Activated naive CD8-positive, alpha-beta T cell treated with anti-CD3 and anti-CD28 coated beads for 36 hours (primary cell): ENCODE measurements around the gene UMAD1. TPM values are rescaled to one million over a fixed set of nuclear protein-coding genes. Genes with fewer than 3 reads are reported as not detected.

Experiments
- DNase-seq: peaks from one replicate; pipeline ENCODE4 v3.0.0; 2021
- H3K27ac Mint-ChIP-seq: one replicate; pipeline ENCODE4 v1.8.0; 2022; ENCODE audit warnings: mild to moderate bottlenecking, moderate library complexity, mixed read lengths
- H3K27me3 Mint-ChIP-seq: one replicate; pipeline ENCODE4 v1.8.0; 2022; ENCODE audit warnings: mild to moderate bottlenecking, mixed read lengths
- H3K36me3 Mint-ChIP-seq: one replicate; pipeline ENCODE4 v1.8.0; 2021; ENCODE audit warnings: mild to moderate bottlenecking, mixed read lengths
- H3K4me1 Mint-ChIP-seq: one replicate; pipeline ENCODE4 v1.8.0; 2021; ENCODE audit warnings: mixed read lengths
- H3K4me3 Mint-ChIP-seq: one replicate; pipeline ENCODE4 v1.8.0; 2022; ENCODE audit warnings: mild to moderate bottlenecking, moderate library complexity, mixed read lengths
- H3K9me3 Mint-ChIP-seq: one replicate; pipeline ENCODE4 v1.8.0; 2022; ENCODE audit warnings: mixed read lengths
- total RNA-seq, 2 experiments: library from RNA; stranded (reverse); gene quantifications; one replicate each; pipeline ENCODE4 v1.2.3, GENCODE V29; 2021

Gene UMAD1
- total RNA-seq, 2 experiments from 2014 or later: 13.2 to 13.7 TPM

DNA sequence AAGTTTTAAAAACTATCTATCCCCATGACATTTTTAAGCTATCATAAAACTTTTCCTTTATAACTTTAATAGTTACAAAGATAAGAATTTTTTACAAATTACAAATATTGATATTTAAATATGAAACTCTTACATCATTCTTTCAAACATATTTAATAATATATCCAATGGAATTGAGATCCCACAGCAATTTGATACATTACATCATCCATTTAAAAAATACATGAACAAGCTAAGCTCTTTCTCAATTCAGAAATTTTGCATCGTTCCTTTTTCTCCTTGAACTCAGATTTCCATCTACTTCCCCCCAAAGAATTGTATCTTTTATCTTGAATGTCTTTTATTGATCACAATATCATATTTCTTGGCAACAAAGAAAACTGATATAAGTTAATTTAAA, 209.6 kb downstream of the UMAD1 start:
- Mint-ChIP-seq H3K4me3 (no peak overlapping the region), H3K27me3 (no peaks in the 10 kb centered on the region), H3K9me3 (peaks cover 10% of the 10 kb centered on the region), H3K4me1 (peaks cover 21% of the 10 kb centered on the region), H3K27ac (no peak overlapping the region), H3K36me3 (peaks cover 32% of the 10 kb centered on the region)
- no peak for DNase-seq

DNA sequence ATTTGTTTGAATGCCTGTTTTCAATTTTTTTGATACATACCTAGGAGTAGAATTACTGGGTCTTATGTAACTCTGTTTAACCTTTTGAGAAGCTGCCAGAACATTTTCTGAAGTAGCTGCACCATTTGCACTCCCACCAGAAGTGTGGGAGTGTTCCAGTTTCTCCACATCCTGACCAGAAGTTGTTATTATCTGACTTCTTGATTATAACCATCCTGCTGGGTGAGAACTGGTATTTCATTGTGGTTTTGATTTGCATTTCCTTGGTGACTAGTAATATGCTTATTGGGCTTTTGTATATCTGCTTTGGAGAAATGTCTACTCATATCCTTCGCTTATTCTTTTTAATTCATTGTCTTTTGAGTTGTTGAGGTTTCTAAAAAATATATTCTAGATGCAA, 210.8 kb downstream of the UMAD1 start:
- Mint-ChIP-seq H3K27me3 (no peaks in the 10 kb centered on the region), H3K9me3 (peaks cover 16% of the 10 kb centered on the region), H3K27ac (no peak overlapping the region), H3K4me3 (no peak overlapping the region), H3K36me3 (peaks cover 43% of the 10 kb centered on the region), H3K4me1 (peaks cover 21% of the 10 kb centered on the region)
- peak; percentile 5 for DNase-seq

DNA sequence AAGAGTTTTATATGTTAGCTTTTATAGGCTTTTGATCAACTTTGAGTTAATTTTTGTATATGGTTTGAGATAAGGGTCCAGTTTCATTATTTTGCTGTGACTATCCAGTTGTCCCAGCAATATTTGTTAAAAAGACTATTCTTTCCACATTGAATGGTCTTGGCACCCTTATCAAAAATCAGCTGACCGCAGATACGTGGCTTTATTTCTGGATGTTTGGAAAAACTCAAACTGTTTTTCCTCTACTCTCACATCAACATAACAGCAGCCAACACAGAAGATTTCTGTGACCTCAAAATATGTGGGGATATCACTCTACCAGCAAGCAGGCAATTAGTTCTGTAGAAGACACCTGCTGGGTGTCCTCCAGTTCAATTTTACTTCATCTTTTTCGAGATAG, 211.4 kb downstream of the UMAD1 start:
- no peak for DNase-seq
- H3K27me3 Mint-ChIP-seq: no peaks in the 10 kb centered on the region
- H3K27ac Mint-ChIP-seq: peak overlapping the region; percentile 25
- peaks cover 16% of the 10 kb centered on the region for H3K9me3 Mint-ChIP-seq
- H3K36me3 Mint-ChIP-seq: peaks cover 46% of the 10 kb centered on the region
- no peak overlapping the region for H3K4me3 Mint-ChIP-seq
- peaks cover 23% of the 10 kb centered on the region for H3K4me1 Mint-ChIP-seq

DNA sequence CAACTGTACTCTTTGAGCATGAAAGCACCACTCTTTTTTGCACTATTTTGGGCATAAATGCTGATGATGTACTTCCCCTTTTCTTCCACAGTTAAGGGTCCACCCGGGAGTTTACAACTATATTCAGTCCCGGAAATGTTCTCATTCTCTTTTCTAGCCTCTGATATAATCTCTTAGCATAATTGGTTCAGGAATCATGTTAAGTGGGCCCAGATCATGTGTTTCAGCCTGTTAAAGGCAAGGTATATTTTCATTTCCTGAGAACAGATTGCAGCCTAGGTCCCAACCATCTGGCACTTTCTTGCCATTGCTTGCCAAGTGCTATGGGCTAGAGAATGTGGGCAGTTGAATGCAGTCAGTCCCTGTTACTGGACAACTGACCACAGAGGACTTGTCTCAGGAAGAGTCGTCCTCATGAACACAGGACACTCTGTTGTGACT, 216.6 kb downstream of the UMAD1 start:
- Mint-ChIP-seq H3K4me1 (peaks cover 17% of the 10 kb centered on the region), H3K27me3 (no peaks in the 10 kb centered on the region), H3K4me3 (no peak overlapping the region), H3K36me3 (peaks cover 37% of the 10 kb centered on the region), H3K27ac (peak overlapping the region; percentile 12), H3K9me3 (peaks cover 12% of the 10 kb centered on the region)
- DNase-seq: no peak

DNA sequence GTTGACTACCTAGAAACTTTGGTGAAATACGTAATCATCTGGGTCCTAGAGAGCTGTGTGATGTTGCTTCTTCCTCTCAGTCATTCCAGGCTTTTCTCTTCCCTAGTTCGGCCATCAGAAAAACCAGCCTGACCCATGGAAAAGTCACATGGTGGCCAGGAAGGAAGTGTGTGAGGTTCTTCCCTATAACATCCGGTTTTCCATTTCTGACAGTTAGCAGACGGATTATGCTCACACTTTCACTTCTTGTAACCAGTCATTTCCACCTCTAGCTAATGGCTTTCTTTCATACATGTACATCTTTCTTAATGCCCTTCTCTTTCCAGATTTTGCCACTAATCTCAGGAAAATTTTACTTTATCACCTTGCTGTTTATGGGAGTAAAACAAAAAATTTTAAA, 218.0 kb downstream of the UMAD1 start:
- Mint-ChIP-seq H3K27ac (no peak overlapping the region), H3K36me3 (peaks cover 30% of the 10 kb centered on the region), H3K9me3 (peaks cover 12% of the 10 kb centered on the region), H3K4me1 (peaks cover 16% of the 10 kb centered on the region), H3K27me3 (no peaks in the 10 kb centered on the region), H3K4me3 (no peak overlapping the region)
- DNase-seq: no peak

DNA sequence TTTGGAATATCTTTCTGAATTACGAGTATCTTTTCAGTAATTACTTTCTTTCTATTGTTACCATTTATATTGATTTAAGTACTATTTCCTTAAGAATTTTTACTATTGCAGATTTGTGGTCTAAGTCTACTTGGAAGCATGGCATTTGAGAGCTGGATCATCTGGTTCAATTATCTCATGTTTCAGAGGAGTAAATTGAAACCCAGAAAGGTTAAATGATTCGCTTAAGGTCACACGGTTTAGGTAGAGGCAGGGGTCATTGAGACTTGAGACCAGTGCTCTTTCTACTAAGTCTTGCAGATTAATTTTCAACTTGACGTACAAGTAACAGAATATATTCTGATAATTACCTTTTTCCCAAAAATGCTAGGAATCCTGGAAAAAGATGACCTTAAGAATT, 218.9 kb downstream of the UMAD1 start:
- H3K36me3 Mint-ChIP-seq: peaks cover 25% of the 10 kb centered on the region
- no peak overlapping the region for H3K4me3 Mint-ChIP-seq
- H3K4me1 Mint-ChIP-seq: peaks cover 16% of the 10 kb centered on the region
- no peaks in the 10 kb centered on the region for H3K27me3 Mint-ChIP-seq
- DNase-seq: no peak
- peaks cover 10% of the 10 kb centered on the region for H3K9me3 Mint-ChIP-seq
- H3K27ac Mint-ChIP-seq: no peak overlapping the region

DNA sequence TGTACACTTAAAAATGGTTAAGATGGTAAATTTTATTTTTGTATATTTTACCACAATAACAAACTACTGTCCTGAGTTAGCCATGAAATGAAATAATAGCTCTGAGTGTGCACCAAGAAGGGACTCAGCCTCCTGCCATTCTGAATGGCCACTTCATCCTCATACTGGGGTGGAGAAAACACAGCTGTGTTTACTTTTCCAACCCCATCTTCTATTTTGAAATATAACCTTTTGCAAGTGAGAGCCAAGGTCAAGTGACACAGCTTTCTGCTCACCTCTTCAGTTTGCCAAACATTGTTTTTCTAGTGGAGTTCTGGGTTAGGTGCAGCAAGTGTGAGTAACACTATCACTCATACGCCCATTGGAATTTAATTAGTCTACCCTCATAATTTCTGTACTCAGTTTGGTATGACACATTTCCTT, 220.7 kb downstream of the UMAD1 start:
- Mint-ChIP-seq H3K4me3 (no peak overlapping the region), H3K9me3 (peaks cover under 1% of the 10 kb centered on the region), H3K4me1 (peaks cover 16% of the 10 kb centered on the region), H3K36me3 (peaks cover 10% of the 10 kb centered on the region), H3K27me3 (no peaks in the 10 kb centered on the region), H3K27ac (no peak overlapping the region)
- DNase-seq: no peak

DNA sequence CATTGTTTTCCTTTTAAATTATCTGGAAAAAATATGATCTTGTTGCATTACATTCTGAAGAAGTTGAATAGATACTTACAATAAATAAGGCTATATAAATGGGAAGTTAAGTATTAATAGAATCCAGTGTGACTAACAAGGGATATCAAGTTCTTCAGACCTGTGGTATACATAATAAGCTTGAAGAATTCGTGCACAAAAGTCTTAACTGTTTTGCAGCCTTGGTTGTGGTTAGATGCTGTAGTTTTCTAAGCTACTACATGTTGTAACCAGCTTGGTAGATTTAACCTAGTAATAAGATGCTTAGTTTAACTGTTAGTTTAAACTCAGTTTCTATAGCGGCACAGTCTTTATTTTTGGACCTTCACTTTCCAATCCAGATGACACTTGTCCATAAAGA, 221.8 kb downstream of the UMAD1 start:
- Mint-ChIP-seq H3K36me3 (peaks cover 4% of the 10 kb centered on the region), H3K4me3 (no peak overlapping the region), H3K9me3 (no peaks in the 10 kb centered on the region), H3K27ac (no peak overlapping the region), H3K4me1 (peaks cover 10% of the 10 kb centered on the region), H3K27me3 (no peaks in the 10 kb centered on the region)
- DNase-seq: no peak

DNA sequence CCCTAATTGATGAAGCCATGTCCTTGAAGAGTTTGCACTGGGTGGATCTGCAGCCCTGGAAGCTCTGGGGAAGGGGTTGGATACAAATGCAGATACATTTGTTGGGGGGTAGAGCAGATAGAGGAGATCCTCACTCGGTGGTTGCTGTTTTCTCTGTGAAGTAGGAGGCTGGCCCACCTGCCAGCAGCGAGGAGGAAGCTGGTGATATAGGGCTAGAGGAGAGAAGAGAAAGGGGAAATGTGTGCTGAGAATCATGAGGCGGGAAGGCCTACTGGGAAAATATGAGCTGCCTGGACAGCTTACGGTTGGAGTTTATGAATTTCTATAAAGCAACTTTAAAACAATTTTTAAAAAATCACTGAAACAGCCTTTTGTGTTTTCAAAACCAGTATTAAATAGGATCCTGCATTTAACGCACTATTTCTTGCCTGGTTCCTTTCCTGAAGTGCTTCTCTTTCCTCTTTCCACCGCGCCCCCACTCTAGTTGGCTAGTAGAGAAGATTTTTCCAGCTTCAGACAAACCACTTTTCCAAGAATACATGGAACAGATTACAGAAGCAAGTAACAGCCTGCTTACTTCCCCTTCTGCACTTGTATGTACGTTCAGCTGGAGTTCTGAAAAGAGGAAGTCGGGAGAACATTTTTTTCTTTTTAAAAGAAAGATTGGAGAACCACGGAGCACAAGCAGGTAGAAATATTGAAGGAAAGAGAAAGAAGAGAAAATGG, 227.5 kb downstream of the UMAD1 start:
- Mint-ChIP-seq H3K27ac (no peak overlapping the region), H3K36me3 (peaks cover 3% of the 10 kb centered on the region), H3K4me1 (no peaks in the 10 kb centered on the region), H3K9me3 (no peaks in the 10 kb centered on the region), H3K4me3 (no peak overlapping the region), H3K27me3 (no peaks in the 10 kb centered on the region)
- DNase-seq: no peak

DNA sequence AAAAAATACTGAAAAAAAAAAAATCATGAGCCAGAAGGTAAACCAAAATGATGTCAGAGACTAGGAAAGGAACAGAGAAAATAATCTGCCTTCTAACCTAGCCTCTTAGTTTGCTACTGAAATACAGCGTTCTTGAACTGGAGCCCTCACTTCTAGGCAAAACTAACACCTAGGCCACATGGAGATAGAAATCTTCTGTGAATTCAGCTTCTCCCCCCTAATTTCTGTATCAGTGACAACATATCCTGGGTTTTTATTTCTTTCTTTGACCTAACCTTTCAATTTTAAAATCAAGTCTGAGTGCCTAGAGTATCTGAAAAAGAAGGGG, 228.0 kb downstream of the UMAD1 start:
- no peak overlapping the region for H3K4me3 Mint-ChIP-seq
- no peak for DNase-seq
- H3K4me1 Mint-ChIP-seq: no peaks in the 10 kb centered on the region
- peaks cover 4% of the 10 kb centered on the region for H3K36me3 Mint-ChIP-seq
- no peaks in the 10 kb centered on the region for H3K9me3 Mint-ChIP-seq
- no peaks in the 10 kb centered on the region for H3K27me3 Mint-ChIP-seq
- no peak overlapping the region for H3K27ac Mint-ChIP-seq

DNA sequence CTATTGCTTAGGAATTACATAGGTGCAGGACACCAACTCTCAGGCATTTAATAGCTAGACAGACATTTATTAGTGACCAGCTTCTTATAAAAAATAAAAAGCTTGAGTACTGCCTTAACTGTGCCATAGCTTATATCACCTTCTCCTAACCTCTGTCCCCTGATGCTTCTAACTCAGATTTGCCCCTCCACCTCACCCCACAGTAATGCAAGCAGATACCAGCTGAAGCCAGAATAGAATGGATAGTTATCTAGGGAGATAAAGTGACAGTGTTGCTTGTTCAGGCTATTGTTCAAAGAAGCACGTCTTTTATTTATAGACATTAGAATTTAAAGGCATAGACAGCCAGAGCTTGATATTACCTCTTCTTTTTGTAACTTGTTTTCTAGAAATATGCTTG, 228.5 kb downstream of the UMAD1 start:
- no peaks in the 10 kb centered on the region for H3K4me1 Mint-ChIP-seq
- no peaks in the 10 kb centered on the region for H3K9me3 Mint-ChIP-seq
- peaks cover 9% of the 10 kb centered on the region for H3K36me3 Mint-ChIP-seq
- no peak overlapping the region for H3K27ac Mint-ChIP-seq
- no peaks in the 10 kb centered on the region for H3K27me3 Mint-ChIP-seq
- no peak overlapping the region for H3K4me3 Mint-ChIP-seq
- no peak for DNase-seq

DNA sequence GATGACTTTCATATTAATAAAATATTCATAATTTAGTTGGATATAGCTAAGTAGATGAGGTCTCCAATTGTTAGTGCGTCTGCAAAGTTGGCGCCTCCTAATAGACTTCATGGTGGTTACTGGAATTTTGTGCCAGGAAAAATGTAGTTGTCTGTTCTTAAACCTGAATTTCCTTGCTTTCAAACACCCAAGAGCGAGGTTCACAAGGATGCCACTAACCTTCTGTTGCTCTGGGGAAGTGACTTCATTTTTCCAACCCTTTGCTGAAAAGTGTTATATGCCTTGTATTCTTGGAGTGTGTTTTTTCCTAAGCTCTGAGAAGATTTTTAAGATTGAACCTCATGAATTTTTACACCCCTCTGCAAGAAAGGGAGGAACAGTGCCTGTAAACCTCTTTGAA, 229.1 kb downstream of the UMAD1 start:
- H3K36me3 Mint-ChIP-seq: peaks cover 12% of the 10 kb centered on the region
- H3K9me3 Mint-ChIP-seq: no peaks in the 10 kb centered on the region
- H3K4me1 Mint-ChIP-seq: no peaks in the 10 kb centered on the region
- H3K27me3 Mint-ChIP-seq: no peaks in the 10 kb centered on the region
- H3K4me3 Mint-ChIP-seq: no peak overlapping the region
- no peak for DNase-seq
- no peak overlapping the region for H3K27ac Mint-ChIP-seq

DNA sequence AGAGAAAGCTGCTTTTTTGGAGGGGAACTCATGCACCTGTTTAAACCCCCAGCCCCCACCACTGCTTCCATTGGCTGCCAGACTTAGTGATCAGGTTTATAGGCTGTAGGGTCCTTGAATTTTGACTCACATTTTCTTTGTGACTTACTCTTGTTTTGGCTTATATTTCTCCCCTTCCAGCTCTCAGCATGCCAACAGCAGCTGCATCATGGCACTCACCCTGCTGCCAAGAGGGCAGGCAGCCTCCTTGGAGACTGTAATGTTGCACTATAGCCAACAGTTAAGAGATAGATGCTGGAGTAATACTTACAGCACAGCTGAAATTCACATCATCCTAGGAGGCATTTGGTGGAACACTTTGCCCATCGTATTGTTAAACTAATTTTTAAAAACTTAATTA, 230.0 kb downstream of the UMAD1 start:
- no peak overlapping the region for H3K27ac Mint-ChIP-seq
- H3K9me3 Mint-ChIP-seq: no peaks in the 10 kb centered on the region
- no peak for DNase-seq

DNA sequence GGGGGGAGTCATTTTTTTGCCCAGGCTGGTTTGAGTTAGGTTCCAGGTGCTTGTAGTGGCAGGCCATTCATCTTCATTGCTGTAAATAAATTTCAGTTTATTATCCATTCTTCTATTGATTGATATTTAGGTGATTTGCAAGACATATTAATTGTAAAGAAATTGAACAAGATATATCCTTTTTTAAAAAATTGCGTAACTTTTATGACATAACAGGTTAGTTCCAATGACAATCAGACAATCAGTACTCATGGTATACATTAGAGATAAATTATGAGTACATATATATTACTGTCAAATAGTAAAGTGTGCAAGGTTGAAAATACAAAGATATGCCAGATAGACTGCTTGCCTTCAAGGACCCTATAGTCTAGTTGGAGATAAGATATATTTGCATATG, 235.9 kb downstream of the UMAD1 start:
- H3K4me3 Mint-ChIP-seq: no peak overlapping the region
- DNase-seq: no peak
- H3K4me1 Mint-ChIP-seq: peaks cover 2% of the 10 kb centered on the region
- H3K27me3 Mint-ChIP-seq: no peaks in the 10 kb centered on the region
- H3K9me3 Mint-ChIP-seq: no peaks in the 10 kb centered on the region
- no peak overlapping the region for H3K27ac Mint-ChIP-seq
- peaks cover 22% of the 10 kb centered on the region for H3K36me3 Mint-ChIP-seq

More for the DNA sequence above, 230.0 kb downstream of the UMAD1 start:
- Mint-ChIP-seq H3K36me3 (peaks cover 17% of the 10 kb centered on the region), H3K4me3 (no peak overlapping the region), H3K4me1 (no peaks in the 10 kb centered on the region), H3K27me3 (no peaks in the 10 kb centered on the region)

DNA sequence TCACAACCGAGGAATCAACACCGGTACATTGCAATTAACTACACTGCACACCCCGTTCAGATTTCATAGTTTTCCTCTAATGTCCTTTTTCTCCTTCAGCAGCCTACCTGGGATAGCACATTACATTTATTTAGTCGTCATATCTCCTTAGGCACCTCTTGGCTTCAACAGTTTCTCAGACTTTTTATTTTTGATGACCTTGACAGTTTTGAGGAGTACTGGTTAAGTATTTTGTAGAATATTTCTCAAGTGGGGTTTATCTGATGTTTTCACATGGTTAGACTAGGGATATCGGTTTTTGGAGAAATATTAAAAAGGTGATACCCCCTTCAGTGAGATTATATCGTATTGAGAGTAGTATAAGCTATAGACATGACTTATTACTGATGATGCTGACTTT, 241.0 kb downstream of the UMAD1 start:
- no peak overlapping the region for H3K4me3 Mint-ChIP-seq
- H3K36me3 Mint-ChIP-seq: peaks cover 11% of the 10 kb centered on the region
- H3K27ac Mint-ChIP-seq: no peak overlapping the region
- H3K27me3 Mint-ChIP-seq: no peaks in the 10 kb centered on the region
- DNase-seq: no peak
- peaks cover 2% of the 10 kb centered on the region for H3K4me1 Mint-ChIP-seq
- H3K9me3 Mint-ChIP-seq: no peaks in the 10 kb centered on the region

DNA sequence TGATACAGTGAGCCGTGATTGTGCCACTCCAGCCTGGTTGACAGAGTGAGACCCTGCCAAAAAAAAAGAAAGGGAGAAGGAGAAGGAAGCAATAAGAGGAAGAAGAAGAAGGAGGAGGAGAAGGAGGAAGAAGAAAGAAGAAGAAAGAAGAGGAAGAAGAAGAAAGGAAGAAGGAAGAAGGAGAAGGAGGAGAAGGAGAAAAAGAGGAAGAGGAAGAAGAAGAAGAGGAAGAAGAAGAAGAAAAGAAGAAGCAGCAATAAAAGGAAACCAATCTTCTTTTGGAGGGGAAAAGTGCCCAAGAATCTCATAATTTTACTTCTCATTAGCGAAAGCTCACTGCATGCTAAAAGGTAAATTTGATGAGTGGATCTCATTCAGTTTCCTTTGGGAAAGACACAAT, 242.3 kb downstream of the UMAD1 start:
- no peak for DNase-seq
- no peak overlapping the region for H3K27ac Mint-ChIP-seq
- no peaks in the 10 kb centered on the region for H3K9me3 Mint-ChIP-seq
- no peak overlapping the region for H3K4me3 Mint-ChIP-seq
- H3K36me3 Mint-ChIP-seq: peaks cover 8% of the 10 kb centered on the region
- H3K27me3 Mint-ChIP-seq: no peaks in the 10 kb centered on the region
- H3K4me1 Mint-ChIP-seq: peaks cover 2% of the 10 kb centered on the region
